Fibroblast of the aortic adventitia (primary cell): Measurements from ENCODE around the gene ANO9. TPM values are rescaled to one million over a fixed set of nuclear protein-coding genes. Genes with fewer than 3 reads are reported as not detected.

Experiments
- DNase-seq: peaks from one replicate; pipeline ENCODE4 v3.0.0-alpha.2; 2010; ENCODE audit warnings: low read depth
- H3K4me3 ChIP-seq: 2 replicates; pipeline ENCODE4 v1.5.1; 2011; ENCODE audit warnings: low read depth, mild to moderate bottlenecking, control low read depth, low read length, moderate library complexity
- total RNA-seq: library from RNA; depleted of rRNA; stranded (reverse); fragments of >200 nt; gene quantifications from 2 replicates; pipeline ENCODE4 v1.2.3, GENCODE V29; 2012; ENCODE audit warnings: low replicate concordance
- TF ChIP-seq, protein P1 (sequence below): IDR thresholded peaks from 2 replicates; pipeline ENCODE4 v1.5.1; 2011; ENCODE audit warnings: mild to moderate bottlenecking, low read length, control low read depth, inconsistent platforms; ENCODE audit not compliant: insufficient read depth

ANO9 gene
- total RNA-seq, 1 donor = not detected

DNA sequence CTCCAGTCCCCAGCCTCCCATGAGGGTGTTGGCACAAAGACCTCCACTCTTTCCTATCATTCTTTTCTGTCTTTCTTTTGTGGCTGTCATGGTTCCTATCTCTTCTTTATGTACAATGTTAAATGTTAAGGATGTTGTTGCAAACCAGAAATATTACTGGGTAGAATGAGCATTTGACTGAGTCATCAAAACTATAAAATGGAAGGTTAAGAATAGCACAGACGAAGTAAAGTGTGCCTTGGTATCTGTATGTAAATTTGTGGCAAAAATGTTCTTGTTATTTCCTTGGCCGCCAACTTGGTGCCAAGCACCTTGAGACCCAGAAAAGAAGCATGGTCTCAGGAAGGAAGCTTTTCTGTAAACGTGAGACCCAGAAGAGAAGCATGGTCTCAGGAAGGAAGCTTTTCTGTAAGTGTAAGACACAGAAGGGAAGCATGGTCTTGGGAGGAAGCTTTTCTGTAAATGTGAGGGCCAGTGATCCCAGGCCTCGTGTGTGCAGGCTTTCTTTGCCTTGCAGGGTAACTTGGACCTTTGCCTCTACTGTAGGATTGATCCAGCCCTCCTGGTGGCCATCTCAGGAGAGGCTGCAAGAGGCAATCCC lies 54.5 kb downstream of the ANO9 start:
- TF ChIP-seq, protein P1, sequence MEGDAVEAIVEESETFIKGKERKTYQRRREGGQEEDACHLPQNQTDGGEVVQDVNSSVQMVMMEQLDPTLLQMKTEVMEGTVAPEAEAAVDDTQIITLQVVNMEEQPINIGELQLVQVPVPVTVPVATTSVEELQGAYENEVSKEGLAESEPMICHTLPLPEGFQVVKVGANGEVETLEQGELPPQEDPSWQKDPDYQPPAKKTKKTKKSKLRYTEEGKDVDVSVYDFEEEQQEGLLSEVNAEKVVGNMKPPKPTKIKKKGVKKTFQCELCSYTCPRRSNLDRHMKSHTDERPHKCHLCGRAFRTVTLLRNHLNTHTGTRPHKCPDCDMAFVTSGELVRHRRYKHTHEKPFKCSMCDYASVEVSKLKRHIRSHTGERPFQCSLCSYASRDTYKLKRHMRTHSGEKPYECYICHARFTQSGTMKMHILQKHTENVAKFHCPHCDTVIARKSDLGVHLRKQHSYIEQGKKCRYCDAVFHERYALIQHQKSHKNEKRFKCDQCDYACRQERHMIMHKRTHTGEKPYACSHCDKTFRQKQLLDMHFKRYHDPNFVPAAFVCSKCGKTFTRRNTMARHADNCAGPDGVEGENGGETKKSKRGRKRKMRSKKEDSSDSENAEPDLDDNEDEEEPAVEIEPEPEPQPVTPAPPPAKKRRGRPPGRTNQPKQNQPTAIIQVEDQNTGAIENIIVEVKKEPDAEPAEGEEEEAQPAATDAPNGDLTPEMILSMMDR = peak; percentile 20
- H3K4me3 ChIP-seq = no peak overlapping the region
- DNase-seq = no peak

DNA sequence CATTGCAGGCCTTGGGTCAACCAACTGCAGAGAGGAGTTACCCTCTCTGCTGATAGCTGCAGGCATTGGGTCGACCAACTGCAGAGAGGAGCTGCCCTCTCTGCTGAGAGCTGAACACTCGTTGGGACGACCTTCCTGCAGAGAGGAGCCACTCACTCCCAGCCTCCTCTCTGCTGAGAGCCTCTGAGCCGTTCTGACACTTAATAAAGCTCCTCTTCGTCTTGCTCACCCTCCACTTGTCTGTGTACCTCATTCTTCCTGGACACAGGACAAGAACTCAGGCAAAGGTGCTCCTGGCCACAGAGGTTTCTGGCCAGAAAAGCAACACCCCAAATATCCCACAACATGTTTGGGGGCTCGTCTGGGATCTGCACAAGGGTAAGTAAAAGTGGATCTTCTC lies 55.3 kb downstream of the ANO9 start:
- no peak overlapping the region for H3K4me3 ChIP-seq
- DNase-seq = no peak
- TF ChIP-seq, protein P1 = no peak

DNA sequence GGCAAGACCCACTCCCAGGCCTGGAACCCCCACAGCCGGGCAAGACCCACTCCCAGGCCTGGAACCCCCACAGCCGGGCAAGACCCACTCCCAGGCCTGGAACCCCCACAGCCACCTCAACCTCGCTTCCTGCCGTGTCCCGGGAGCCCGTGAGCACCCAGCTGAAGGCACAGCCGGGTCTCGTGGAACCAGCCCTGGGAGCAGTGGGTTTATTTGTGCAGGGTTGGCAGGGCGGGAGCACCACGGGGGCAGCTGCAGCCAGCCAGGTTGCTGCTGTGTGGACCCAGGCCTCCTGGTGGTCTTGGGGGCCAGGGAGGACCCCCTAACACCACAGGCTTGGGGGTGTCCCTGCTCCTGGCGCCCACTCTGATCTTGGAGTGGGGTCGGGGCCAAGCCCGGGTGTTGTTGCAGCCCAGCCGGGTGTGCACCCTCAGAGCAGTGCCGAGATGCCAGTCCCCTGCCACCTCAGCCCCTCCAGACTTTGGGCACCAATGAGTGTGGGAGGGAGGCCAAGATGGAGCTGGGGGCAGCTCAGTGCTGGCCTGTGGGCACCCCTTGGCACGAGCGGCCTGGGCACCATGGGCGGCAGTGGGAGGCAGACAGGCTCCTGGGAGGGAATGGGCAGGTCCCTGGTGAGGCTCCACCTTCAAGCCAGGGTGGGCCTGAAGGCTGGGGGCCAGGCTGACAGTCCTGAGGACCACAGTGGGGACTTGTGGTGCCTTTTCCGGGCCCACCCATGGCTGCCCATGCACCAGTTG lies 56.0 kb downstream of the ANO9 start:
- no peak for DNase-seq
- TF ChIP-seq, protein P1 = no peak
- no peak overlapping the region for H3K4me3 ChIP-seq

DNA sequence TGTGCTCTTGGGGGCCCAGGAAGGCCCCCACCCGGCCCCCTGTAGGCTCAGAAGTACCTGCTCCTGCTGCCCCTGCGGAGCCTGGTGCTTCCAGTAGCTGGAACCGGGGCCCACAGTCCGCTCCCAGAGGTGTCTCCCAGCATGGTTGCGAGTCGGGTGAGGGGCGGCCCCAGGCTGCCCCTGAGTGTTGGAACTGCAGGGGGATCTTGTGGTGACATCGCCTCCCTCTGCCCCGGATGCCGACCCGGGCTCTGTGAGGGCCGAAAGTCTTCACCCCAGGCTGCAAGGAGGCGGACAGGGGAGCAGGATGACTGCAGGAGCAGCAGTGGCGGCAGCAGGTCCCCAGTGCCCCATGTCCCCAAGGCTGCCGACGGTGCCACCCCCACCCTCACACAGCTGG lies 57.3 kb downstream of the ANO9 start:
- TF ChIP-seq, protein P1 = no peak
- H3K4me3 ChIP-seq = no peak overlapping the region
- DNase-seq = no peak

DNA sequence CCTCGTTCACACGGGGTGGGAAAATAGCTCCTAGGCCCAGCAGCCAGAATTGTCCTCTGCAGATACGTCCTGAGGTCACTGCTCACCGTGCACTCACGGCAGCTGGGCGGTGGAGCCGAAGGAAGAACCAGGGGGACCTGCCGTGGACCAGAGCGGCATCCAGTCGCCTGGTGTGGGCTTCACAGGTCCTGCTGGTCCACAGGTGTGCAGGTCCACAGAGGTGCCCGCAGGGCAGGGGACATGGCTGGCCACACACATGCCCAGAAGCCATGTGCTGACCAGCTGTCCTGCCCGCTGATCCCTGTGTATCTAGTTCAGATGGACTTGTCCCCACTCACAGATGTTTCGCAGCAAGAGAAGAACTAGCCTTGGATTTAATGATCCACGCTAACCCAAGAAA lies 58.4 kb downstream of the ANO9 start:
- H3K4me3 ChIP-seq = no peak overlapping the region
- DNase-seq = no peak
- TF ChIP-seq, protein P1 = no peak

DNA sequence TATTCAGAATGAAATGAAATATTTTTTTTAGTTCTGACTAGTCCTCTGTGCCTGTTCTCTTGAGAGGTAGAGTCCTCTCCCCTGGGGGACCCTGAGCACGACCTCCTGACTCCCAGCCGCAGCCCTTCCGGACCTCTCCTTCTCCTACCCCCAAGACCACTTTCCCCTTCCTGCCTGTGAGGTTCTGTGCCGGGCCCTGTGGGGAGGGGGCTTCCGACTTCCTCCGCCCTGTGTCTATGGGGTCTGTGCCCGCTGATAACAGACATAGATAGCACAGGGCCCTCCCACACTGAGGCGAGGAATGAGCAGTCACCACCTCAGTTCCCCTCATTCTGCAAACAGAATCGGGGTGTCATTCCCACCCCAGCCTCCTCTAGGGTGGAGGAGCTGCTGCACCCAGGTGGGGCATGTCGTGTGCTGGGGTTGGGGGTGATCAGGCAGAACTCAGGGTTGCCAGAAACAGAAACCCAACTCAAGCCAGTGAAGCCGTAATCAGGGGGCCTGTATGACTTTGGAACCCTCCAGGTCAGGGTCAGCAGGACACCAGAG lies 59.7 kb downstream of the ANO9 start:
- DNase-seq = no peak
- TF ChIP-seq, protein P1 = no peak
- H3K4me3 ChIP-seq = no peak overlapping the region
